GM12891 (cell line): ENCODE data around the gene KRT13.

Experiments used
- POLR2A ChIP-seq: IDR thresholded peaks from 2 replicates; pipeline ENCODE4 v1.6.1; 2011; ENCODE audit warnings: low read depth, low read length, control low read depth
- POLR2AphosphoS5 ChIP-seq: IDR thresholded peaks from 2 replicates; pipeline ENCODE4 v1.6.1; 2011; ENCODE audit warnings: low read depth, low read length, control low read depth

- TF ChIP-seq POLR2A (no peak), POLR2AphosphoS5 (no peak)
These were observed 21.2 kb downstream of the KRT13 start for GRCh38 chr17:41483991-41484826.
